ENCODE data around the gene NLRP6.
"Not testable (repeated sequence)": the region's sequence is repeated elsewhere in the genome, so short reads cannot be mapped to it uniquely, and the experiment has no call there.

The NLRP6 gene

DNA sequence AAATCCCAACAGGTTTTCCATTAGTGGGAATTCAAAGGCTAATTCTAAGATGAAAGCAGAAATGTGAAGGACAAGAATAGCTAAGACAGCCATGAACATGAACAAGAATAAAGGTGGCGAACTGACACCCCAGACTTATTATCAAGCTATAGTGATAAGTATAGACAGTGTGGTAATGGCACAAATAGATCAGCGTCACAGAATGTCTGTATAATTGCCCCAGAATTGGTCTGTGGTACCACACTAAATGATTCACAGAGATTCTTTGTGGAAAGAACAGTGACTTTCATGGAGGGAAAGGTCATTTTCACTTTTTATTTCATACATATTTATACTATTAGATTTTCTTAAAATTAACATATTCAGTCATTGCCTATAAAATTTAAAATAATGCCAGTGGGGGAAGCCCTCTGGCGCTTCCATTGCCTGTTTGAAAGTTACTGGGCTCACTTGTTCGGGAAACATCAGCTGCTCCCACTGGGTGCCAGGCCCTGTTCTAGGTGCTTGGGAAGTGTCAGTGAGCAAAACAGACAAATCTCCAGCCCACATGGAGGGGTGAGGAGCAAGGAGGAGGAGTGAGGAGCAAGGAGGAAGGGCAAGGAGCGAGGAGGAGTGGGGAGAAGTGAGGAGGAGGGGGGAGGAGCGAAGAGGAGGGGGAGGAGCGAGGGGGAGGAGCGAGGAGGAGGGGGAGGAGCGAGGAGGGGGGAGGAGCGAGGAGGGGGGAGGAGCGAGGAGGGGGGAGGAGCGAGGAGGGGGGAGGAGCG, 11.3 kb upstream of the NLRP6 start:
- peaks cover 35% of the 10 kb centered on the region for H3K36me3 Mint-ChIP-seq (ENCODE audit: insufficient read depth)
- H3K4me3 Mint-ChIP-seq = peak overlapping the region; percentile 89 to 92
- no peaks in the 10 kb centered on the region for H3K27me3 Mint-ChIP-seq
- peaks cover 28% of the 10 kb centered on the region in 2 donors for H3K4me1 Mint-ChIP-seq (ENCODE audit: low read depth in 2 of 2)
- peak overlapping the region; percentile 92 to 93 for H3K27ac Mint-ChIP-seq
- DNase-seq (peak in 1 of 3 experiments; percentile 42), ATAC-seq (replicated peaks) (peak; percentile 37)
- H3K9me3 Mint-ChIP-seq = no peaks in the 10 kb centered on the region

DNA sequence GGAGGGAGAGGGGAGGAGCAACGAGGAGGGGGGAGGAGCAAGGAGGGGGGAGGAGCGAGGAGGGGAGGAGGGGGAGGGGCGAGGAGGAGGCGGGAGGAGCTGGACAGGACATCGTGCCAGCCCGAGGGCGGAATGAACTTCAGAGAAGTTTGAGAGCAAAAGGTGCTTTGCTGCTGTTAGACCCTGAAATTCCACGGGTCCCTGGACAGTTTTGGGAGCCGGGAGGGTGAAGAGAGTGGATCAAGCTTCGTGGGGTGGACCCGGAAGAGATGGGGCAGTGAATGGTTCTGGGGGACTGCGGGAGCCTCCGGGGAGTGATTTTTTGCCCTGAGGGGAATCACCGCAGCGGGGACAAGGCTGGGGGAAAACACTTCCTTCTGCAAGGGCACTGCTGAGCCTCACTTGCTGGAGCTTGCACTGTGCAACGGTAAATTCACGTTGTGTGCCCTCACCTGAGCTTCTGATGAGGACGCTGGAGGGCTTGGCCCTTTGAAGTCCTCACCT, 10.7 kb upstream of the NLRP6 start:
- DNase-seq = peak in 1 of 3 experiments; percentile 56
- H3K4me3 Mint-ChIP-seq = peak overlapping the region; percentile 89 to 92

DNA sequence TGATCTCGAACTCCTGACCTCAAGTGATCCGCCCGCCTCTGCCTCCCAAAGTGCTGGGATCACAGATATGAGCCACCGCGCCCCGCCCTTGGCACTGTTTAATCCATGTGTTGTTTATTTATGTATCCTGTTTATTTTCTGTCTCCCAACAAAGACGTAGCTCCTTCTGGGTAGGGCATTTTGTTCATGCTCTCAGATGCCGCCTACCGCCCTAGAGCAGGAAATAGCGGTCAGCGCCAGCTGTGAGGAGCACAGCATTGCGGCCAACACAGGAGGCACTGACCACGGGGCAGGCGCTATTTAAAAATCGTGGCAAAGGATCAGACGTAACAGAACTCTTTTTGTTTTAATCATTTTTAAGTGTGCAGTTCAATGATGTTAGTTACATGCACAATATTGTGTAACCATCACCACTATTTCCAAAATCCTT, 9.5 kb upstream of the NLRP6 start:
- ATAC-seq (replicated peaks) (peak; percentile 56), DNase-seq (peak in 2 of 3 experiments; percentile 57)
- not testable (repeated sequence) for H3K27me3 Mint-ChIP-seq, H3K9me3 Mint-ChIP-seq
- Mint-ChIP-seq H3K36me3 (ENCODE audit: insufficient read depth) (peaks cover 35% of the 10 kb centered on the region), H3K4me3 (peak overlapping the region; percentile 89 to 92), H3K27ac (peak overlapping the region; percentile 92 to 93), H3K4me1 (ENCODE audit: low read depth in 2 of 2) (peaks cover 27 to 30% of the 10 kb centered on the region in 2 donors)

More for the DNA sequence above, 10.7 kb upstream of the NLRP6 start:
- peak; percentile 30 for ATAC-seq (replicated peaks)
- H3K9me3 Mint-ChIP-seq = no peaks in the 10 kb centered on the region
- H3K4me1 Mint-ChIP-seq (ENCODE audit: low read depth in 2 of 2) = peaks cover 27 to 30% of the 10 kb centered on the region in 2 donors
- H3K27me3 Mint-ChIP-seq = no peaks in the 10 kb centered on the region
- H3K36me3 Mint-ChIP-seq (ENCODE audit: insufficient read depth) = peaks cover 35% of the 10 kb centered on the region
- H3K27ac Mint-ChIP-seq = peak overlapping the region; percentile 92 to 93

DNA sequence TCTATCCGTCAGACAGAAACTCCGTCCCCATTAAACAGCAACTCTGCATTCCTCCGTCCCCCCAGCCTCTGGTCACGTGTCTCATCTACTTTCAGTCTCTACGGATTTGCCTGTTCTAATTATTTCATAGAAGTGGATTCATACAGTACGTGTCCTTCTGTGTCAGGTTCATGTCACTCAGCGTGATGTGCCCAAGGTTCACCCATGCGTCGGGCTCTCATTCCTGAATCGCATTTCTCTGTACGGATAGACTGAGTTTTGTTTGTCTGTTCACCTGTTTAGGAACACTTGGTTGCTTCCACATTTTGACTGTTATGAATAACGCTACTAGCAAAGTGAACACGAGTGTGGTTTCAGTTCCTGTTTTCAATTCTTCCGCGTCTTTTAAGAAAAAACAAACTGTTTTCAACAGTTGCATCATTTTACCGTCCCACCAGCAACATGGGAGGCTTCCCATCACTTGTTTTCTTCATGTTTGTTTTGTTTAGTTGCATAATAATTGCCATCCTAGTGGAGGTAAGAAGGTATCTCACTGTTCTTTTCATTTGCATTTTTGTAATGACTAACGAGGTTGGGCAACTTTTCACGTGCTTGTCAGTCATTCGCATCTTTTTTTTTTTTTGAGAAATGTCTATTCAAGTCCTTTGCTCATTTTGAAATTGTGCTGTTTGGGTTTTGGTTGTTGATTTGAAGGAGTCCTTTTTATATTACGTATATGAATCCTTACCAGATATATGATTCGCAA, 8.9 kb upstream of the NLRP6 start:
- DNase-seq = peak in 1 of 3 experiments; percentile 65
- Mint-ChIP-seq H3K4me1 (ENCODE audit: low read depth in 2 of 2) (peaks cover 27 to 30% of the 10 kb centered on the region in 2 donors), H3K36me3 (ENCODE audit: insufficient read depth) (peaks cover 35% of the 10 kb centered on the region), H3K9me3 (no peaks in the 10 kb centered on the region), H3K27ac (peak overlapping the region; percentile 92 to 93), H3K27me3 (no peaks in the 10 kb centered on the region), H3K4me3 (peak overlapping the region; percentile 89 to 92)
- peak; percentile 71 for ATAC-seq (replicated peaks)

DNA sequence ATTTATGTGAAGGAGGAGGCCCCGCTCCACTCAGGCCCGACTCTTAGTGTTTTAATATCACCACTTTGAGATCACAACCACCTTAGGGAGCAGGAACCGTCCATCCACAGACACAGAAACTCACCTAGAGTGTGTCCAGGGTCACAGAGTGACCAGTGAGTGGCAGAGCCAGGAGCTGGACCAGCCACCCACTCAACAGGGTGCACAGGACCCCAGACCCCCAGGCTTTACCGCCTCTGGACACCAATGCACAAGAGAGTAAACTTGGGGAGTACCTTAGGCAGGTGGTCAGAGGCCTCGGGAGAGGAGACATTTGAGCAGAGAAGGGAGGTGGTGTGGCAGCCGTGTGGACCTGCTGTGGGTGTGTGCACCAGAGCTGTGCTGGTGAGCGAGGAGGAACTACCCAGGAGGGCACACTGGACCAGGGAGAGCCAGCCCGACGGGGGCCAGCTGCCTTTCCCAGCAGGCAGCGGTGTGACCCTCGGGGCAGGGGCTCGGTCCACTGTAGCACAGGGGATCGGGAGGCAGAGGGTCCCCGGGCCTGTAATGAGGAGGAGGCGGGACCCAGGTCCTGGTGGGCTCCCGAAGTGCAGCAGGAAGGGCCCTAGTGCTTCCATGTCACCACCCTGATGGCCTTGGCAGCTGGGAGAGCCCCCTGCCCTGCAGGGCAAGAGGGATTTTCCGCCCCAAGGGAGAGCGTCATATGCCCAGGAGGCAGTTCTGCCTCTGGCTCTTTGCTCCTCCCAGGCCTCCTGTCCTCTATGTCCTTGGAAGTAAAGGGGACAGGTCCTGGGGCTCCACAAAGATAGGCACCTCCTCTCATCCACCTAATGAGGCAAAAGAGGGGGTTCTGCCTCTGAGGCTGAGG, 7.5 kb upstream of the NLRP6 start:
- ATAC-seq (replicated peaks) (no peak), DNase-seq (no peak)
- H3K4me3 Mint-ChIP-seq = no peak overlapping the region
- peaks cover 27 to 30% of the 10 kb centered on the region in 2 donors for H3K4me1 Mint-ChIP-seq (ENCODE audit: low read depth in 2 of 2)
- peaks cover 32% of the 10 kb centered on the region for H3K36me3 Mint-ChIP-seq (ENCODE audit: insufficient read depth)
- H3K9me3 Mint-ChIP-seq = no peaks in the 10 kb centered on the region
- peak overlapping the region in 1 of 2 donors; percentile 92 for H3K27ac Mint-ChIP-seq
- H3K27me3 Mint-ChIP-seq = no peaks in the 10 kb centered on the region

DNA sequence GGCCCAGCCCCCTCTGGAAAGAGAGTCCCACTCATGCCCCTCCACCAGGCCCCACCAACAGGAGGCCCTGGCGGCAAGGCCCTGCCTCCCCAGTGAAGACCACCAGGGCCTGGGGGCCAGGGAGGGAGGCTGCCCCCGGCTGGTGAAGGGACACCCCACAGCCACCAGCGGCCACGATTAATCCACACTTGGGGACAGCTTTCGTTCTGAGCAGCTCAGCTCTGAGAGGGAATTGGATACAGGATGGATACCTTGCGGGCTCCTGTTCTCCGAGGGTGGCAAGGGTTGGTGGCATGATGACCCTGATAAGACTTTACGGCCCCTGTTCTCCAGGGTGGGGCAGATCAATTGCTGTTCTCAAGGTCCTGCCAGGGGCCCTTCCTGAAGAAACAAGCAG, 6.9 kb upstream of the NLRP6 start:
- Mint-ChIP-seq H3K4me3 (no peak overlapping the region), H3K4me1 (ENCODE audit: low read depth in 2 of 2) (peaks cover 27 to 30% of the 10 kb centered on the region in 2 donors), H3K9me3 (no peaks in the 10 kb centered on the region), H3K36me3 (ENCODE audit: insufficient read depth) (peaks cover 32% of the 10 kb centered on the region), H3K27ac (no peak overlapping the region), H3K27me3 (no peaks in the 10 kb centered on the region)
- no peak for DNase-seq
- ATAC-seq (replicated peaks) = no peak

DNA sequence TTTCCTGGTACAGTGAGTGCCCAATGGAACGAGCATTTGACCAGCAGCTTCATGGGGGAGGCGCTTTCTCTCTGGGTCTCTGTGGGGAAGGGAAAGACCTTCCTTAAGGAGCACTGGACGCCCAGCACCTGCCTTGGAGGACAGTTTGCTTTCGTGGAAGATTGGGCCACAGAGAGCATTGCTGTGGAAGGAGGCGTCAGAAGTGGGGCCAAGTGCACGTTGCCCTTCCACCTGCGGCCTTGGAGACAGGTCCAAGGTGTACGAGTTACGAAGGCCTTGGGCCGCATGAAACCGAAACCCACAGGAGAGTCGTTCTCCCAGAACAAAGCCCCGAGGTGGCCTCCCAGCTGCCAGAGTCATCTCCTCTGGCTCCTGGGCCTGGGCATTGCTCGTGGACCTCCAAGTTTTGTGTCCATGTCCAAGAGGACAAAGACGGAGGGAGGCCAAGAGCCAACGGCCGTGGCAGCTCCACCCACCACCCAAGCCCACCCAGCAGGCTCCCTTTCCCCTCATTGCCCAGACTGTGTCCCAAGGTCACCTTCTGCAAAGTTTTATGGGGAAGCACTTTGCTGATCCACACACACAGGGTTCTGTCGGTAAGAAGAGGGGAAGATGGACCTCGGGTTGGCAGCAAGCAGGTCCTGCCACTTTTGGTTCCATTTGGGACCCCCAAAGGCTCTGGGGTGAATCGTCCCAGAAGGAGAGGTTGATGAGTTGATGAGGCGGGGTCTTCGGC, 5.8 kb upstream of the NLRP6 start:
- no peaks in the 10 kb centered on the region for H3K9me3 Mint-ChIP-seq
- ATAC-seq (replicated peaks) (no peak), DNase-seq (no peak)
- no peak overlapping the region for H3K4me3 Mint-ChIP-seq
- H3K27ac Mint-ChIP-seq = peak overlapping the region; percentile 62 to 65
- peaks cover 24% of the 10 kb centered on the region for H3K36me3 Mint-ChIP-seq (ENCODE audit: insufficient read depth)
- no peaks in the 10 kb centered on the region for H3K27me3 Mint-ChIP-seq
- H3K4me1 Mint-ChIP-seq (ENCODE audit: low read depth in 2 of 2) = peaks cover 25 to 29% of the 10 kb centered on the region in 2 donors

DNA sequence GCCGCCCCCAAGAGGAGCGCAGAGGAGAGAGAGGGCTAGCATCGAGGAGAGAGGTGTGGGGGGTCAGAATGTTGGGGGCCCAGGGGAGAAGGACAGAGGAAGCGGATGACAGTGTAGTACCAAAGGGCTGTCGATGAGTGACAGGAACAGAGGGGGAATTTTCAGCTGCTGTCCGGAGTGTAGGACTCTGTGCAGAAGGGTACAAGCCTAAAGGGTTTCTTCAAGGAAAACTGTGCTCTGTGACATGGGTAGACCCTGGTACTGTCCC, 5.3 kb upstream of the NLRP6 start:
- H3K9me3 Mint-ChIP-seq = no peaks in the 10 kb centered on the region
- DNase-seq = no peak
- peaks cover 27 to 29% of the 10 kb centered on the region in 2 donors for H3K4me1 Mint-ChIP-seq (ENCODE audit: low read depth in 2 of 2)
- H3K36me3 Mint-ChIP-seq (ENCODE audit: insufficient read depth) = peaks cover 21% of the 10 kb centered on the region
- no peak for ATAC-seq (replicated peaks)
- peak overlapping the region in 1 of 2 donors; percentile 65 for H3K27ac Mint-ChIP-seq
- no peak overlapping the region for H3K4me3 Mint-ChIP-seq
- H3K27me3 Mint-ChIP-seq = no peaks in the 10 kb centered on the region

DNA sequence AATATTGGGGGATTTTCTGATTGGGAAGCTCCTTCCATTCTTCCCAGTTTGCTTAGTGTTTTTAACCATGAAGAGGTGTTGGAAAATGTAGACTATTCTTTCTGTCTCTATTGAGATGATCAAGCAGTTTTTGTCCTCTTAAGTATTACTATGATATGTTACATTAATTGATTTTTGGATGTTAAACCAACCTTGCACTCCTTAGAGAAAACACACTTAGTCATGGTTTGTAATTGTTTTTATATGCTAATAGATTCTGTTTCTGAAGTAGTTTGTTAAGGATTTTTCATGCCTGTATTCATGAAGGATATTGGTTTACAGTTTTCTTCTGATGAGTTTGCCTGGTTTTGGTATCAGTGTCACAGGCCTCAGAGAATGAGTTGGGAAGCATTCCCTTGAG, 2.0 kb upstream of the NLRP6 start:
- no peak overlapping the region for H3K4me3 Mint-ChIP-seq
- no peak for DNase-seq
- no peaks in the 10 kb centered on the region for H3K9me3 Mint-ChIP-seq
- no peak for ATAC-seq (replicated peaks)
- H3K27me3 Mint-ChIP-seq = peaks cover 0 to 6% of the 10 kb centered on the region in 2 donors
- no peak overlapping the region for H3K27ac Mint-ChIP-seq
- peaks cover 17 to 21% of the 10 kb centered on the region in 2 donors for H3K4me1 Mint-ChIP-seq (ENCODE audit: low read depth in 2 of 2)
- H3K36me3 Mint-ChIP-seq (ENCODE audit: insufficient read depth) = no peaks in the 10 kb centered on the region

DNA sequence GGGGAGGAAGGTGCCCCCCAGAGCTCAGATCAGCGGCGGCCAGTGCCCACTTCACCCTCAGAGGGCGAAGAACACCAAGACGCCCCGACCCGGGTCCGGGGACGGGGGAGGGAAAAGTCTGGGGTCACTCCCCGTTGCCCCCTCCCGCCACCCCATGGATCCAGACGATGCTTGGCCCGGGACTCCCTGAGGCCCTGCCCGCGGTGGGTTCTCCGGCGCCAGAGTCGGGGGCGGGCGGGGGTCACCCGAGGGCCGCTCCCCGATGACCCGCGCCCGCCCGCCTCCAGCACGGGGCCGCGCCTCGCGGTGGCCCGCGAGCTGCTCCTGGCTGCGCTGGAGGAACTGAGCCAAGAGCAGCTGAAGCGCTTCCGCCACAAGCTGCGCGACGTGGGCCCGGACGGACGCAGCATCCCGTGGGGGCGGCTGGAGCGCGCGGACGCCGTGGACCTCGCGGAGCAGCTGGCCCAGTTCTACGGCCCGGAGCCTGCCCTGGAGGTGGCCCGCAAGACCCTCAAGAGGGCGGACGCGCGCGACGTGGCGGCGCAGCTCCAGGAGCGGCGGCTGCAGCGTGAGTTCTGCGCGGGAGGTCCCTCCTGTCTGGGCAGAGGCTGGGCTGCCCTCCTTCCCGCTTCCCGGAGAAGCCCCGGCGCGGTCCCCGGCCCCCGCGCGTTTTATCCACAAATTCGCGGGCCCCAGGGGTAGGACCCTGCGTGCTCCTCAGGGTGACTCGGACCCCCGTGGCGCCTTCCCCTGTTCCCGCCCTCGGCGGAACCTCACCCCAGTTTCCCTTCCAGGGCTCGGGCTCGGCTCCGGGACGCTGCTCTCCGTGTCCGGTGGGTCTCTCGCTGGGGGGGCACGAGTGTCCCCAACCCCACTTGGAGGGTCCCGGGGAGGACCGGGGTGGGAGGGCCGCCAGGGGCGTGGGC, 1.1 kb downstream of the NLRP6 start:
- H3K36me3 Mint-ChIP-seq (ENCODE audit: insufficient read depth) = no peaks in the 10 kb centered on the region
- peaks cover 35 to 37% of the 10 kb centered on the region in 2 donors for H3K4me1 Mint-ChIP-seq (ENCODE audit: low read depth in 2 of 2)
- ATAC-seq (replicated peaks) (peak; percentile 42), DNase-seq (no peak)
- H3K27me3 Mint-ChIP-seq = peaks cover 7 to 26% of the 10 kb centered on the region in 2 donors
- H3K4me3 Mint-ChIP-seq = peak overlapping the region; percentile 83 to 87
- peak overlapping the region; percentile 38 to 44 for H3K27ac Mint-ChIP-seq
- H3K9me3 Mint-ChIP-seq = no peaks in the 10 kb centered on the region

DNA sequence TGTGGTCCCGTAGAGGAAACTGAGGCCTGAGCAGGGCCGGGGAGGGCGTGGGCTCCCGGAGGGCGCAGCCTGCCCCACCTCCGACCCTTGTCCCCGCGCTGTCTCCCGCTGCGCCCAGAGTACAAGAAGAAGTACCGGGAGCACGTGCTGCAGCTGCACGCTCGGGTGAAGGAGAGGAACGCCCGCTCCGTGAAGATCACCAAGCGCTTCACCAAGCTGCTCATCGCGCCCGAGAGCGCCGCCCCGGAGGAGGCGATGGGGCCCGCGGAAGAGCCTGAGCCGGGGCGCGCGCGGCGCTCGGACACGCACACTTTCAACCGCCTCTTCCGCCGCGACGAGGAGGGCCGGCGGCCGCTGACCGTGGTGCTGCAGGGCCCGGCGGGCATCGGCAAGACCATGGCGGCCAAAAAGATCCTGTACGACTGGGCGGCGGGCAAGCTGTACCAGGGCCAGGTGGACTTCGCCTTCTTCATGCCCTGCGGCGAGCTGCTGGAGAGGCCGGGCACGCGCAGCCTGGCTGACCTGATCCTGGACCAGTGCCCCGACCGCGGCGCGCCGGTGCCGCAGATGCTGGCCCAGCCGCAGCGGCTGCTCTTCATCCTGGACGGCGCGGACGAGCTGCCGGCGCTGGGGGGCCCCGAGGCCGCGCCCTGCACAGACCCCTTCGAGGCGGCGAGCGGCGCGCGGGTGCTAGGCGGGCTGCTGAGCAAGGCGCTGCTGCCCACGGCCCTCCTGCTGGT, 1.9 kb downstream of the NLRP6 start:
- peak; percentile 65 for ATAC-seq (replicated peaks)
- Mint-ChIP-seq H3K36me3 (ENCODE audit: insufficient read depth) (no peaks in the 10 kb centered on the region), H3K4me3 (peak overlapping the region; percentile 81 to 87), H3K27me3 (peaks cover 7 to 26% of the 10 kb centered on the region in 2 donors), H3K4me1 (ENCODE audit: low read depth in 2 of 2) (peaks cover 35 to 39% of the 10 kb centered on the region in 2 donors), H3K27ac (peak overlapping the region in 1 of 2 donors; percentile 44), H3K9me3 (no peaks in the 10 kb centered on the region)
- no peak for DNase-seq

All from effector memory CD8-positive, alpha-beta T cell (primary cell).